Motor neuron (in vitro differentiated cells): ENCODE measurements around the gene GPR84. TPM values are rescaled to one million over a fixed set of nuclear protein-coding genes. Genes with fewer than 3 reads are reported as not detected.
"Not testable (repeated sequence)": the region's sequence is repeated elsewhere in the genome, so short reads cannot be mapped to it uniquely, and the experiment has no call there.

Experiments used
- ATAC-seq, 8 experiments: fragments of 200-7000 bp; cut with Tn5 transposase; replicated peaks in 6 of 8; 2 replicates each; pipeline ENCODE4 v1.8.0; 2021; ENCODE audit warnings: mild to moderate bottlenecking in 8 of 8, moderate library complexity in 8 of 8
- H3K27ac ChIP-seq, 2 donors: fragments of 250-450 bp; sonication (Bioruptor Pico); 2 replicates each; pipeline ENCODE4 v1.9.0; 2021; ENCODE audit warnings: antibody characterized with exemption in 2 of 2, mild to moderate bottlenecking in 2 of 2, moderate library complexity in 1 of 2
- H3K4me1 ChIP-seq, 2 donors: fragments of 250-450 bp; sonication (Bioruptor Pico); replicated peaks in 1 of 2; 2 replicates each; pipeline ENCODE4 v1.6.1; 2021; ENCODE audit warnings: antibody characterized with exemption in 2 of 2, mild to moderate bottlenecking in 2 of 2, moderate library complexity in 1 of 2
- H3K4me3 ChIP-seq, 5 donors: fragments of 250-450 bp; sonication (Bioruptor Pico); 2 replicates each; pipeline ENCODE4 v1.9.0; 2021; ENCODE audit warnings: antibody characterized with exemption in 5 of 5, mild to moderate bottlenecking in 5 of 5, moderate library complexity in 4 of 5
- whole genome bisulfite sequencing, 10 experiments: fragments of 450-650 bp; shearing (Covaris generic); methylation state at CpG; one replicate each; pipeline ENCODE4 v1.0.0; 2022; 5-methylcytosine and 5-hydroxymethylcytosine counted together
- in situ Hi-C, 9 experiments: fragments of 400-800 bp; cut with MboI; loops; one replicate each; pipeline ENCODE4 v1.15.0; 2021; ENCODE audit warnings: low sequenced_read_pairs in 9 of 9, low pct_unique_long_range_greater_than_20kb in 2 of 9; ENCODE audit not compliant: unreplicated experiment in 9 of 9
- total RNA-seq, 8 experiments: library from RNA; unstranded; fragments of 300-600 nt; gene quantifications; 2 replicates each; pipeline versions ENCODE4 v1.2.3 to v1.2.4, GENCODE V29; 2022

The GPR84 gene
- total RNA-seq, 8 experiments from 2014 or later = 0.14 to 0.76 (median 0.31) TPM; not detected in 1

DNA sequence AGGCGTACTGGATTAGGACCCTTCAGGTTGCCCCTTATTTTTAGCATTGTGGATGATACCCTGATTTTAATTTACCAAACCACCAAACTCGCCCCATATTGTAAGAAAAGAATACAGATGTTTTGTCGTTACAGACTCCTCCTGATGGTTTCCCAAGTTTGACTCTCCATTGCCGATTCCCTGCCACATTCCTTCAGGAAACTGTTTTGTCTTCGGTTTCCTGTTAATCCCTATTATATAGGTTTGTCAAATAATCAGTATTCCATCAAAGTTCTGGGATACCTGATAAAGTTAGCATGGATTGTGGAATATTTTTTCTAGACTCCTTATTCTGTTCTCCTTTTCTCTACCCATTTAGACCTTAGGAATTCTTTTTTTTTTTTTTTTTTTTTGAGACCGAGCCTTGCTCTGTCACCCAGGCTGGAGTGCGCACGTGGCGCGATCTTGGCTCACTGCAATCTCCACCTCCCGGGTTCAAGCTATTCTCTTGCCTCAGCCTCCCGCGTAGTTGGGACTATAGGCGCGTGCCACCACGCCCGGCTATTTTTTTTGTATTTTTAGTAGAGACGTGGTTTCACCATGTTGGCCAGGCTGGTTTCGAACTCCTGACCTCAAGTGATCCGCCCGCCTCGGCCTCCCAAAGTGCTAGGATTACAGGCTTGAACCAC, 38.7 kb downstream of the GPR84 start:
- in situ Hi-C loops, ATAC-seq: not testable (repeated sequence)
- H3K27ac ChIP-seq = peak overlapping the region; percentile 94 to 98
- H3K4me1 ChIP-seq = peaks cover 21 to 30% of the 10 kb centered on the region in 2 donors
- 0 to 73% (median 27%) methylated on average over 3 to 19 of the region's 22 CpGs for WGBS, 10 experiments
- peak overlapping the region; percentile 64 to 92 (median 68) for H3K4me3 ChIP-seq

- ATAC-seq = peak; percentile 96 to 99 (median 98)
- WGBS, 10 experiments = 0 to 20% (median 1%) methylated on average over 2 to 14 of the region's 34 CpGs; no CpG with 5 or more reads in 1 of the 10 experiments
- Histone ChIP-seq H3K27ac (peak within 1 kb of the TSS; percentile 94 to 98), H3K4me1 (peaks cover 13 to 25% of the 10 kb centered on the region in 2 donors), H3K4me3 (peak within 1 kb of the TSS; percentile 64 to 92 (median 68))
- in situ Hi-C loops = no loop called here
Observed at GRCh38 chr12:54324617-54325441, 39.5 kb downstream of the GPR84 start, which contains the start of gene COPZ1. Gene COPZ1, plus strand, starts transcription at chr12:54325131. Its CDS starts 33 bp downstream, at chr12:54325164.

GRCh38 chr12:54321363-54321762, 42.9 kb downstream of the GPR84 start:
- no peak for ATAC-seq
- in situ Hi-C loops = no loop called here

More at GRCh38 chr12:54321363-54321762, 42.9 kb downstream of the GPR84 start:
- H3K27ac ChIP-seq = no peak overlapping the region
- H3K4me1 ChIP-seq = peaks cover 7 to 9% of the 10 kb centered on the region in 2 donors
- 29 to 100% (median 83%) methylated on average over 1 to 4 of the region's 5 CpGs; no CpG with 5 or more reads in 1 of the 10 experiments for WGBS, 10 experiments
- no peak overlapping the region for H3K4me3 ChIP-seq

Other genes starting within 250 kb of the GPR84 start
- 10 to 100 TPM; 22.7 to 55.9 (median 32.2) TPM for gene SMUG1, start 175.5 kb downstream of the GPR84 start, total RNA-seq
- 100 to 1,000 TPM in 2 of 8 experiments, 10 to 100 TPM in 6; 20.8 to 172 (median 79.4) TPM for gene CBX5, start 84.4 kb downstream of the GPR84 start, total RNA-seq
- 1,000 to 10,000 TPM in 6 of 8 experiments, 100 to 1,000 TPM in 2; 737 to 3,366 (median 1,605) TPM for gene HNRNPA1, start 83.8 kb downstream of the GPR84 start, total RNA-seq
- 10 to 100 TPM in 1 of 8 experiments, 1 to 10 TPM in 3, under 1 TPM in 3, not detected in 1; 0.08 to 17.8 (median 1.6) TPM for gene NFE2, start 63.5 kb downstream of the GPR84 start, total RNA-seq
- gene COPZ1, start 39.4 kb downstream of the GPR84 start, total RNA-seq = 100 to 1,000 TPM; 117 to 152 (median 133) TPM
- 1 to 10 TPM; 1.3 to 8.6 (median 3.7) TPM for gene ZNF385A, start 20.2 kb upstream of the GPR84 start, total RNA-seq
- 10 to 100 TPM in 4 of 8 experiments, 1 to 10 TPM in 2, under 1 TPM in 2; 0.22 to 64.3 (median 15.5) TPM for gene ITGA5, start 54.8 kb upstream of the GPR84 start, total RNA-seq
- under 1 TPM in 2 of 8 experiments, not detected in 6; 0.50 to 0.71 TPM for gene GTSF1, start 109.1 kb upstream of the GPR84 start, total RNA-seq
- gene NCKAP1L, start 133.3 kb upstream of the GPR84 start, total RNA-seq = 1 to 10 TPM in 3 of 8 experiments, under 1 TPM in 5; 0.11 to 3.3 (median 0.54) TPM
- gene PDE1B, start 185.1 kb upstream of the GPR84 start, total RNA-seq = 1 to 10 TPM in 7 of 8 experiments, under 1 TPM in 1; 0.46 to 6.8 (median 2.9) TPM
- gene PPP1R1A, start 224.2 kb upstream of the GPR84 start, total RNA-seq = 10 to 100 TPM in 5 of 8 experiments, 1 to 10 TPM in 2, under 1 TPM in 1; 0.51 to 21.0 (median 12.1) TPM